CD4-positive, alpha-beta memory T cell (primary cell): ENCODE results near the gene AOPEP. TPM values are rescaled to one million over a fixed set of nuclear protein-coding genes. Genes with fewer than 3 reads are reported as not detected.

Experiments used
- CTCF ChIA-PET: fragments of 350-600 bp; sonication (Branson Sonifier 250); formaldehyde crosslinking; loops from one replicate; lab custom pipeline; 2021; ENCODE audit warnings: inconsistent platforms; ENCODE audit not compliant: partially characterized antibody; lab: Charles Lee
- POLR2A ChIA-PET: fragments of 350-600 bp; sonication (Branson Sonifier 250); formaldehyde crosslinking; loops from one replicate; lab custom pipeline; 2021; ENCODE audit not compliant: partially characterized antibody; lab: Charles Lee
- DNase-seq, 5 donors: peaks; one replicate each; pipeline versions ENCODE4 v3.0.0 to v3.0.0-alpha.2; 2020 to 2022; ENCODE audit warnings: mixed read lengths in 1 of 5
- H3K27ac ChIP-seq: one replicate; pipeline ENCODE4 v1.7.0; 2013; ENCODE audit warnings: low read depth, low read length
- H3K27me3 ChIP-seq: 2 replicates; pipeline ENCODE4 v1.7.0; 2013; ENCODE audit warnings: mild to moderate bottlenecking, low read length, moderate library complexity; ENCODE audit not compliant: insufficient read depth
- H3K36me3 ChIP-seq: 2 replicates; pipeline ENCODE4 v1.7.0; 2013; ENCODE audit warnings: mild to moderate bottlenecking, low read length, moderate library complexity; ENCODE audit not compliant: insufficient read depth
- H3K4me1 ChIP-seq: 2 replicates; pipeline ENCODE4 v1.7.0; 2013; ENCODE audit warnings: mild to moderate bottlenecking, low read length, moderate library complexity; ENCODE audit not compliant: insufficient read depth
- H3K4me3 ChIP-seq, 2 donors: one replicate each; pipeline ENCODE4 v1.7.0; 2013; ENCODE audit warnings: low read length in 2 of 2, mild to moderate bottlenecking in 1 of 2
- H3K9me3 ChIP-seq, 2 donors: one replicate each; pipeline ENCODE4 v1.7.0; 2013; ENCODE audit warnings: low read length in 2 of 2, control low read depth in 1 of 2; ENCODE audit not compliant: control insufficient read depth in 1 of 2
- H3K27ac Mint-ChIP-seq, 7 donors: one replicate each; pipeline ENCODE4 v1.8.0; 2020 to 2021; ENCODE audit warnings: mixed read lengths in 7 of 7, mild to moderate bottlenecking in 6 of 7, inconsistent platforms in 3 of 7, moderate library complexity in 3 of 7
- H3K27me3 Mint-ChIP-seq, 2 donors: one replicate each; pipeline ENCODE4 v1.8.0; 2020 to 2021; ENCODE audit warnings: mixed read lengths in 2 of 2
- H3K36me3 Mint-ChIP-seq, 2 donors: one replicate each; pipeline ENCODE4 v1.8.0; 2020 to 2021; ENCODE audit warnings: mixed read lengths in 2 of 2, inconsistent platforms in 1 of 2, mild to moderate bottlenecking in 1 of 2
- H3K4me1 Mint-ChIP-seq, 4 donors: one replicate each; pipeline ENCODE4 v1.8.0; 2020 to 2021; ENCODE audit warnings: mixed read lengths in 4 of 4, mild to moderate bottlenecking in 1 of 4
- H3K4me3 Mint-ChIP-seq, 8 donors: one replicate each; pipeline ENCODE4 v1.8.0; 2020 to 2021; ENCODE audit warnings: mixed read lengths in 8 of 8, mild to moderate bottlenecking in 7 of 8, moderate library complexity in 6 of 8, inconsistent platforms in 3 of 8
- H3K9me3 Mint-ChIP-seq, 8 donors: one replicate each; pipeline ENCODE4 v1.8.0; 2020 to 2021; ENCODE audit warnings: mixed read lengths in 8 of 8, mild to moderate bottlenecking in 5 of 8, inconsistent platforms in 3 of 8, moderate library complexity in 1 of 8
- intact Hi-C: fragments of 100-400 bp; cut with micrococcal nuclease; formaldehyde crosslinking; loops from one replicate; pipeline ENCODE4 v1.15.1; 2023
- polyA plus RNA-seq, 2 donors: library from polyadenylated mRNA; unstranded; fragments of 300-500 nt; fragmentation: Illumina TruSeq; gene quantifications; one replicate each; pipeline ENCODE4 v1.2.3, GENCODE V29; 2021
- total RNA-seq, 2 experiments: library from RNA; stranded (reverse); gene quantifications; one replicate each; pipeline ENCODE4 v1.2.3, GENCODE V29; 2021

The AOPEP gene
- total and polyA plus RNA-seq, 4 experiments from 2014 or later: 3.1 to 11.7 (median 7.6) TPM

DNA sequence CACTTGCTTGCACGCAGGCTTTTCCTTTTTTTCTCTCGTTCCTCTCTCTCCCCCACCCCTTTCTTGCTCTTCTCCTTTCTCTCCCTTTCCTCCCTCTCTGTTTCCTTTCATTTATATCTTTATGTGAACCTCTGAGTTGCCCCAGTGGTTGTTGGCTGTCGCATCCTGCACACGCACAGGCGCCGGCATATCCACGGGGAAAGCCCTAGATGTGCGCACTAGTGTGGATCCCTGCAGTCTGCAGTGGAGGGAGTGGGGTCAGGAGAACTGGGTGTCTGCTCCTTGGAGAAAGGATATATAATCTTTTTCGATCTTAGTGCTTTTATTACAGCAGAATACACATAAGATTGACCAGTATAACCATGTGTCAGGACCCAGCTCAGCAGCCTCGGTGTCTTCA lies 367.5 kb downstream of the AOPEP start:
- H3K36me3 ChIP-seq: no peaks in the 10 kb centered on the region
- H3K4me3 ChIP-seq: no peak overlapping the region
- POLR2A ChIA-PET: no interaction called here
- Mint-ChIP-seq H3K4me1 (peaks cover 2 to 8% (median 4%) of the 10 kb centered on the region in 4 donors), H3K9me3 (no peaks in the 10 kb centered on the region), H3K27me3 (no peaks in the 10 kb centered on the region), H3K36me3 (no peaks in the 10 kb centered on the region), H3K4me3 (no peak overlapping the region), H3K27ac (peak overlapping the region in 1 of 7 donors; percentile 42)
- intact Hi-C loops: no loop called here
- no peaks in the 10 kb centered on the region for H3K4me1 ChIP-seq
- CTCF ChIA-PET: no interaction called here
- DNase-seq: no peak
- no peaks in the 10 kb centered on the region for H3K27me3 ChIP-seq
- no peaks in the 10 kb centered on the region for H3K9me3 ChIP-seq
- H3K27ac ChIP-seq: no peak overlapping the region

DNA sequence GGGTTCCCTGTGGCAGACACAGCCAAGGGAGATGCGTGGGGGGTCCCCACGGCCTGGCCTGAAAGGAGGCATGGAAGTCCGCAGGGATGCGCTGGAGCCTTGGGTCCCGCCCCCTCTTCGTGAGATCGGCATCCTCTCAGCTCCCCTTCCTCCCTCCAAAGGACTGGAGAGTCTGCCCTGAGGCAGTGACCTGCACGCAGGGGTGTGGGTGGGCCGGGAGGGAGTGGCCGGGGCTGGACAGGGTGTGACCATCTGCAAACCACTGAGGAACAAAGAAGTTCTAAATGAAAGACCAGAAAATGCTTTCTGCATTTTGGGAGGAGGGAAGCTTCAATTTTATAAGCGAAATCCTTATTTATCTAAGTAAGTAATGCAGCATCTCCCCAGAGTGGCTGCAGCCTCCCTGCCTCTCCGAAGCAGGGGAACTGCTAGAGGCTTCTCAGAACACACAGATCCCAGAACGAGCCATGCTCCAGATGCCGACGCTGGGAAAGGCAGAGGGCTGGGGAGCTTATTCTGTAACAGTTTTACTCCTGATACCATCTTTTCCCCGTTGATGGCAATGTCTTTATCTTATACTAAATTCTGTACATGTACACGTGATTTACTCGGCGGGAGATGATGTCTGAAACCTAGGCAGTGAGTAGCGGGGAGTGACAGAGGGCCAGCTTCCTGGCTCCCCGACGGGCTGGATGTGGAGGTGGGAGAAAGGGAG lies 369.3 kb downstream of the AOPEP start:
- Mint-ChIP-seq H3K9me3 (no peaks in the 10 kb centered on the region), H3K4me1 (peaks cover 2 to 8% (median 4%) of the 10 kb centered on the region in 4 donors), H3K36me3 (no peaks in the 10 kb centered on the region), H3K27ac (no peak overlapping the region), H3K27me3 (no peaks in the 10 kb centered on the region), H3K4me3 (no peak overlapping the region)
- ChIA-PET CTCF (interaction anchor here (1.4 to 1.6 kb wide), 2 partner anchors 35 to 415 kb away, joined by 3 to 5 read pairs; no protein-coding TSS in a partner anchor), POLR2A (no interaction called here)
- no peaks in the 10 kb centered on the region for H3K36me3 ChIP-seq
- no peak for DNase-seq
- no peaks in the 10 kb centered on the region for H3K4me1 ChIP-seq
- no peaks in the 10 kb centered on the region for H3K27me3 ChIP-seq
- no peak overlapping the region for H3K4me3 ChIP-seq
- intact Hi-C loops: no loop called here
- H3K27ac ChIP-seq: no peak overlapping the region
- H3K9me3 ChIP-seq: no peaks in the 10 kb centered on the region

DNA sequence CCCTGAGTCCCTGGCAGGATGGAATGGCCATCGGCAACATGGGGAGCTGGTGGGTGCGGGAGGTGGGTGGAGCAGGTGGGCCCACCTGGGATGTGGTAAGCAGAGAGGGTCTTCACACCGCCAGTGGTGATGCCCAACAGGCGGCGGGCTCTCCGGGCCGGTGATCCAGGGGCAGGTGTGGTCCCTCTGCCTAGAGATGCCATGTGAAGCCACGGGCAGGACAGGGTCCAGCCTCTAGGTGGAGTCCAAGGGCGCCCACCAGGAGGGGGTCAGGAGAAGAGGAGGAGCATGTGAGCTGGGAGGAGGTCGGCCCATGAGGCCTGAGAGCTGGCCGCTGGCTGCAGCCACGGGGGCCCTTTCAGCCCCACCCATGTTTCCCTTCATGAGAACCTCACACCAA lies 369.9 kb downstream of the AOPEP start:
- no peaks in the 10 kb centered on the region for H3K9me3 ChIP-seq
- Mint-ChIP-seq H3K9me3 (no peaks in the 10 kb centered on the region), H3K27me3 (no peaks in the 10 kb centered on the region), H3K27ac (no peak overlapping the region), H3K4me1 (peaks cover 2 to 8% (median 4%) of the 10 kb centered on the region in 4 donors), H3K36me3 (peaks cover 0 to under 1% of the 10 kb centered on the region in 2 donors), H3K4me3 (no peak overlapping the region)
- no peaks in the 10 kb centered on the region for H3K36me3 ChIP-seq
- DNase-seq: no peak
- no peak overlapping the region for H3K4me3 ChIP-seq
- intact Hi-C loops: no loop called here
- no peaks in the 10 kb centered on the region for H3K4me1 ChIP-seq
- H3K27ac ChIP-seq: no peak overlapping the region
- no peaks in the 10 kb centered on the region for H3K27me3 ChIP-seq
- POLR2A ChIA-PET: no interaction called here
- CTCF ChIA-PET: interaction anchor here (1.1 to 1.6 kb wide), 3 partner anchors 34 to 415 kb away, joined by 3 to 5 read pairs (median 3); no protein-coding TSS in a partner anchor

DNA sequence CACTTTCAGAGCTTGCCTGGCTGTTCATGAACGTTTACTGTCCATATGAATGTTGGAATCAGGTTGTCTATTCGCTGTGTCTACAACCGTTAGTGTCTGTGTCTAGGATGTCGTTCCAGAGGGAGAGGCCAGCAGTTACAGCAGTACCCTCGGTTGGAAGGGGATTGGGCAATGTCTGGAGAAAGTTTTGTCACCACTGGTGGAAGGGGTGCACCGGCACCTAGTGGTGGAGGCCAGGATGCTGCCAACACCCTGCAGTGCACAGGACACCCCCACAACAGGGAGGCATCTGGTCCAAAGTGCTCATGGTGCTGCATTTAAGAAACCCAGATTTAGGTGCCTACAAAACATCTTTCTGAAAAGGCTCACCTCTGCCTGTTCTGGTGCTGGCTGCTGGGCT lies 370.3 kb downstream of the AOPEP start:
- Histone ChIP-seq H3K27ac (no peak overlapping the region), H3K27me3 (no peaks in the 10 kb centered on the region), H3K9me3 (no peaks in the 10 kb centered on the region), H3K4me1 (no peaks in the 10 kb centered on the region), H3K4me3 (no peak overlapping the region), H3K36me3 (no peaks in the 10 kb centered on the region)
- no peak for DNase-seq
- H3K36me3 Mint-ChIP-seq: peaks cover 0 to 2% of the 10 kb centered on the region in 2 donors
- intact Hi-C loops: no loop called here
- POLR2A ChIA-PET: no interaction called here
- H3K27me3 Mint-ChIP-seq: no peaks in the 10 kb centered on the region
- H3K27ac Mint-ChIP-seq: no peak overlapping the region
- H3K9me3 Mint-ChIP-seq: no peaks in the 10 kb centered on the region
- H3K4me1 Mint-ChIP-seq: peaks cover 1 to 8% (median 3%) of the 10 kb centered on the region in 4 donors
- CTCF ChIA-PET: interaction anchor here (1.1 to 1.6 kb wide), 2 partner anchors 306 to 416 kb away, joined by 3 to 5 read pairs; no protein-coding TSS in a partner anchor
- no peak overlapping the region for H3K4me3 Mint-ChIP-seq

DNA sequence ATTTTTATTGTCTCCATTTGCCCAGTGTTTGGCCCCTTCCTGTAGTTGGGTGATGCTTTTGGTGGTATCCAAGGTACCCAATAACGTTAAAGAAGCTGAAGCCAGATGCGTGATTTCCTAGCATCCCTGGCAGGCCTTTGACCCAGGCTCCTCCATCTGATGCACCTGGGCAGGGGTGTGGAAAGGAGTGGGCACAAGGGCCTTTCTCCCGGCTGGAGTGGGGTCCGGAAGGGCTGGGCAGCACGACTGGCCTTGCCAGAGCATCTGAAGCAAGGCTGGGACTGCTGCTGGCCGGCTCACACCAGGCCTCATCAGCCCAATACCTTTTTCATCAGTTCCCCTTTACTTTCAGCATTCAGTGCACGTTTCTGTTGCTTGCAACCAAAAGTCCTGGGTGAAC lies 370.8 kb downstream of the AOPEP start:
- POLR2A ChIA-PET: no interaction called here

DNA sequence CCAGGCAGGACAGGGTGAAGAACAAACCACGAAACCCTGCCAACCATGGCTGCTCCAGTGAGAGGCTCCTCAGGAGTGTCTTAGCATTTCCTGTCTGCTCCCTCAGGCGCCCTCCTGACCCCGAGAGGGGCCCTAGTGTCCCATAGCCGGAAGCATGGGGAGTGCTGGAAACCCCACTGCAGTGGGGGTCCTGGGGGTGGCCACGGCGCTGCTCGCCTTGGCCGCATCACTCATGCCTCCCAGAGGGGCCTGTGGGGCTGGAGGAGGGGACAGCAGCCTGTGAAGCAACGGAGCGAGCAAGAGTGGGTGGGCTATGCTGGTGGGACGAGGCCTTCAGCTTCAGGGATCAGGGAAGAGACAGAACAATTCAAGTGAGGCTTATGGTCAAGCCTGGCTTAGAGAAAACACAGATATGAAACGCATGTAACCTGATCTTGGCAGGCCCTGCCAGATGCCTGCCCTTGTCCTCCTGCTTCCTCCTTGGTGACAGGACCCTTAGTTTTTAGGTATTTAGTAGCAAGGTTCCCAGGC lies 372.0 kb downstream of the AOPEP start:
- H3K36me3 ChIP-seq: no peaks in the 10 kb centered on the region
- no peaks in the 10 kb centered on the region for H3K4me1 ChIP-seq
- H3K4me3 ChIP-seq: no peak overlapping the region
- no peaks in the 10 kb centered on the region for H3K27me3 ChIP-seq
- no peak overlapping the region for H3K4me3 Mint-ChIP-seq
- POLR2A ChIA-PET: no interaction called here
- DNase-seq: no peak
- no peak overlapping the region for H3K27ac Mint-ChIP-seq
- no peaks in the 10 kb centered on the region for H3K27me3 Mint-ChIP-seq
- H3K36me3 Mint-ChIP-seq: peaks cover 0 to 4% of the 10 kb centered on the region in 2 donors
- intact Hi-C loops: no loop called here
- no peak overlapping the region for H3K27ac ChIP-seq
- H3K9me3 Mint-ChIP-seq: no peaks in the 10 kb centered on the region
- CTCF ChIA-PET: no interaction called here
- no peaks in the 10 kb centered on the region for H3K4me1 Mint-ChIP-seq
- no peaks in the 10 kb centered on the region for H3K9me3 ChIP-seq

More for the DNA sequence above, 370.8 kb downstream of the AOPEP start:
- Mint-ChIP-seq H3K36me3 (peaks cover 0 to 2% of the 10 kb centered on the region in 2 donors), H3K27ac (no peak overlapping the region), H3K4me1 (peaks cover 0 to 8% (median 3%) of the 10 kb centered on the region in 4 donors), H3K27me3 (no peaks in the 10 kb centered on the region), H3K4me3 (no peak overlapping the region), H3K9me3 (no peaks in the 10 kb centered on the region)
- Histone ChIP-seq H3K27me3 (no peaks in the 10 kb centered on the region), H3K36me3 (no peaks in the 10 kb centered on the region), H3K9me3 (no peaks in the 10 kb centered on the region), H3K27ac (no peak overlapping the region), H3K4me1 (no peaks in the 10 kb centered on the region), H3K4me3 (no peak overlapping the region)
- intact Hi-C loops: no loop called here
- CTCF ChIA-PET: interaction anchor here (1.1 to 1.6 kb wide), 2 partner anchors 307 to 416 kb away, joined by 3 to 5 read pairs; no protein-coding TSS in a partner anchor
- DNase-seq: no peak

DNA sequence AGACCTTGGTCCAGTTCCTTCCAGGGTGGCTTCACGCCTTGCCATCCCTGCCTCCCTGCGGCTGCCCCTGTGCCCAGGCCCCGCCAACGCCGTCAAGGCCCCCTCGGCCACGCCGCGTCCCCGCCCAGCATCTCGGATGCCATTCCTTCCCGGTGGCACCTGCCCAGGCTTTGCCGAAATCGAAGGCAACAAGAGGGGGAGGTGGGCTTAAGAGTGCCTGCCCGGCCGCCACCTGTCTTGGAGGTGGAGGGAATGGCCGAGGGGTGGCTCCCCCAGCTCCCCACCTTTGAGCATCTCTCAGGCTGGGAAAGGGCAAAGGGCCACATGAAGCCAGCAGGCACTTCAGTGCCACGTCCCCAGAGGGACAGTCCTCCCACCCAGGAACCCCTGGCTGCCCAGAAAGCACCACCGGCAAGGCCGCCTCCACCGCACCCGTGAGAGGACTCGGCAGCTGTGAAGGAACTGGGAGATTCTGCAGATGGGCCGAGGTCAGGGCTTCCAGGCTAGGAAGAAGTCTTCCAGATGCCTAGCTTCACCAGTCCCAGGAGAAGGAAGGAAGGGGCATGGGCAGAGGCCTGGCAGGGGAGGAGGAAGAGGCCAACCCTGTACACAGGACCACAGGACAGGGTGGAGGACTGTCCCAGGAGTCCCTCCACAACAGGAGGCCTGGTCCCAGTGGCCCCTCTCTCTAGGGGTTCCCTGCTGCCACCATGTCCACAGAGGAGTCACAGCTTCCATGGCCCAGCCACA lies 373.0 kb downstream of the AOPEP start:
- intact Hi-C loops: no loop called here
- Histone ChIP-seq H3K4me3 (no peak overlapping the region), H3K27me3 (no peaks in the 10 kb centered on the region), H3K4me1 (no peaks in the 10 kb centered on the region), H3K27ac (no peak overlapping the region), H3K9me3 (no peaks in the 10 kb centered on the region), H3K36me3 (no peaks in the 10 kb centered on the region)
- peak overlapping the region in 2 of 7 donors; percentile 38 to 59 for H3K27ac Mint-ChIP-seq
- H3K4me3 Mint-ChIP-seq: no peak overlapping the region
- H3K4me1 Mint-ChIP-seq: no peaks in the 10 kb centered on the region
- ChIA-PET POLR2A (no interaction called here), CTCF (no interaction called here)
- no peak for DNase-seq
- H3K27me3 Mint-ChIP-seq: no peaks in the 10 kb centered on the region
- H3K9me3 Mint-ChIP-seq: no peaks in the 10 kb centered on the region
- peaks cover 0 to 4% of the 10 kb centered on the region in 2 donors for H3K36me3 Mint-ChIP-seq
